Calu3 (cell line): ENCODE measurements around the gene ARF4. TPM values are rescaled to one million over a fixed set of nuclear protein-coding genes. Genes with fewer than 3 reads are reported as not detected.
A peak's percentile ranks its signal among the peaks of the same experiment; 100 is the strongest.

ENCODE experiments used
- BruUV-seq: library from RNA; stranded (reverse); fragments of 400-500 nt; replicated peaks from 2 replicates; lab custom pipeline; 2021; lab: Mats Ljungman, UMichigan
- CTCF ChIA-PET: fragments of 300-600 bp; sonication (Branson Sonifier 250); formaldehyde crosslinking; loops from one replicate; lab custom pipeline; 2022; ENCODE audit warnings: antibody characterized with exemption; lab: Charles Lee
- DNase-seq: peaks from one replicate; pipeline ENCODE4 v3.0.0; 2022
- H3K27ac Mint-ChIP-seq: one replicate; pipeline ENCODE4 v1.8.0; 2022; ENCODE audit warnings: mixed read lengths; ENCODE audit not compliant: unreplicated experiment
- H3K27me3 Mint-ChIP-seq: one replicate; pipeline ENCODE4 v1.8.0; 2022; ENCODE audit warnings: mixed read lengths; ENCODE audit not compliant: unreplicated experiment
- H3K36me3 Mint-ChIP-seq: one replicate; pipeline ENCODE4 v1.8.0; 2022; ENCODE audit warnings: mild to moderate bottlenecking, moderate library complexity, mixed read lengths; ENCODE audit not compliant: insufficient read depth, unreplicated experiment
- H3K4me1 Mint-ChIP-seq: one replicate; pipeline ENCODE4 v1.8.0; 2022; ENCODE audit warnings: mild to moderate bottlenecking, low read depth, mixed read lengths; ENCODE audit not compliant: unreplicated experiment
- H3K4me3 Mint-ChIP-seq: one replicate; pipeline ENCODE4 v1.8.0; 2022; ENCODE audit warnings: mild to moderate bottlenecking, low read depth, moderate library complexity, mixed read lengths; ENCODE audit not compliant: unreplicated experiment
- H3K9me3 Mint-ChIP-seq: one replicate; pipeline ENCODE4 v1.8.0; 2022; ENCODE audit warnings: low read depth, mixed read lengths; ENCODE audit not compliant: unreplicated experiment
- CTCF ChIP-seq: fragments of 200-600 bp; IDR thresholded peaks from one replicate; pipeline ENCODE4 v1.8.0; 2022; ENCODE audit warnings: antibody characterized with exemption; ENCODE audit not compliant: unreplicated experiment
- intact Hi-C: fragments of 100-400 bp; cut with micrococcal nuclease; formaldehyde crosslinking; loops from one replicate; pipeline ENCODE4 v1.10.0; 2022; ENCODE audit not compliant: unreplicated experiment
- total RNA-seq: library from RNA; stranded (reverse); gene quantifications from 2 replicates; pipeline ENCODE4 v1.2.3, GENCODE V29; 2022

The ARF4 gene
- total RNA-seq, 1 experiment from 2014 or later, result 164 TPM

DNA sequence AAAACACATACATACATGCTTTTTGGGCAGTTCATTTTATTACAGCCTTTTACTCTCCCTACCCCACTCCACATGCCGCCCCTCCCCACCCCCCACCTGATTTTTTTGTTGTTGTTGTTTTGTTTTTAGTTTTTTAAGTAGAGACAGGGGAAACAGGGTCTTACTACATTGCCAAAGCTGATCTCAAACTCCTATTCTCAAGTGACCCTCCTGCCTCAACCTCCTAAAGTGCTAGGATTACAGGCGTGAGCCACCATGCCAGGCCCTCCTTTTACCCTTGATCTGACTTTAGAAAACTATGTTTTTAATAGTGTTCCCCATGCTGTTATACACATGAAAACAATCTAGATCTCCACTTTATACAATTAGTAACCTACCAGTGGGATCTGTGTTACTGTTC is 26.3 kb downstream of the ARF4 start:
- Mint-ChIP-seq H3K4me3 (no peak overlapping the region), H3K9me3 (no peaks in the 10 kb centered on the region), H3K4me1 (peaks cover 2% of the 10 kb centered on the region), H3K27ac (peak overlapping the region; percentile 34), H3K27me3 (no peaks in the 10 kb centered on the region), H3K36me3 (peaks cover 52% of the 10 kb centered on the region)
- no TSS peak for BruUV-seq
- intact Hi-C loops, result no loop called here
- CTCF ChIA-PET, result interaction anchor here (0.6 to 0.7 kb wide), 2 partner anchors 123 to 396 kb away, joined by 3 read pairs; no protein-coding TSS in a partner anchor
- DNase-seq, result no peak
- TF ChIP-seq CTCF, result no peak

GRCh38 chr3:57569859-57570450 is 27.2 kb downstream of the ARF4 start:
- no peaks in the 10 kb centered on the region for H3K27me3 Mint-ChIP-seq
- no peak for DNase-seq
- intact Hi-C loops, result no loop called here
- no TSS peak for BruUV-seq
- CTCF ChIA-PET, result interaction anchor here (0.6 kb wide), 3 partner anchors 45 to 122 kb away, joined by 3 to 4 read pairs (median 3); no protein-coding TSS in a partner anchor
- no peak overlapping the region for H3K27ac Mint-ChIP-seq
- TF ChIP-seq CTCF, result no peak
- H3K36me3 Mint-ChIP-seq, result peaks cover 42% of the 10 kb centered on the region
- no peaks in the 10 kb centered on the region for H3K4me1 Mint-ChIP-seq
- no peak overlapping the region for H3K4me3 Mint-ChIP-seq
- H3K9me3 Mint-ChIP-seq, result no peaks in the 10 kb centered on the region

DNA sequence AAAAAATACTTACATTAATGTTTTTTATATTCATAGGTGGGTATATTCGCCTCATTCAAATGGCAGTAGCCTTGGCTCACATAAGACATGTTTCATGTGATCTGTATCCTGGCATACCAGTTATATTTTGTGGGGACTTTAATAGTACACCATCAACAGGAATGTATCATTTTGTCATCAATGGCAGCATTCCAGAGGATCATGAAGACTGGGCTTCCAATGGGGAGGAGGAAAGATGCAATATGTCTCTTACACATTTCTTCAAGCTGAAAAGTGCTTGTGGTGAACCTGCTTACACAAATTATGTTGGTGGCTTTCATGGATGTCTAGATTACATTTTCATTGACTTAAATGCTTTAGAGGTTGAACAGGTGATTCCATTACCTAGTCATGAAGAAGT is 37.6 kb downstream of the ARF4 start:
- no TSS peak for BruUV-seq
- no peak for TF ChIP-seq CTCF
- DNase-seq, result no peak
- CTCF ChIA-PET, result no interaction called here
- H3K27ac Mint-ChIP-seq, result no peak overlapping the region
- H3K36me3 Mint-ChIP-seq, result peaks cover 36% of the 10 kb centered on the region
- intact Hi-C loops, result loop anchor here (10.0 kb wide), 1 partner anchor 95 kb away; no protein-coding TSS in a partner anchor
- no peaks in the 10 kb centered on the region for H3K27me3 Mint-ChIP-seq
- no peak overlapping the region for H3K4me3 Mint-ChIP-seq
- no peaks in the 10 kb centered on the region for H3K4me1 Mint-ChIP-seq
- no peaks in the 10 kb centered on the region for H3K9me3 Mint-ChIP-seq

GRCh38 chr3:57557085-57557537 is 40.0 kb downstream of the ARF4 start:
- H3K4me1 Mint-ChIP-seq, result no peaks in the 10 kb centered on the region
- no peak for TF ChIP-seq CTCF
- H3K36me3 Mint-ChIP-seq, result peaks cover 31% of the 10 kb centered on the region
- intact Hi-C loops, result loop anchor here (2.0 to 10.0 kb wide), 2 partner anchors 92 to 160 kb away; no protein-coding TSS in a partner anchor
- H3K4me3 Mint-ChIP-seq, result peak overlapping the region; percentile 58
- peak overlapping the region; percentile 95 for H3K27ac Mint-ChIP-seq
- H3K9me3 Mint-ChIP-seq, result no peaks in the 10 kb centered on the region
- CTCF ChIA-PET, result interaction anchor here (0.5 to 1.5 kb wide), 3 partner anchors 92 to 377 kb away, joined by 3 read pairs; no protein-coding TSS in a partner anchor
- H3K27me3 Mint-ChIP-seq, result no peaks in the 10 kb centered on the region
- no TSS peak for BruUV-seq
- peak; percentile 14 for DNase-seq
